GM21619 (cell line): ENCODE measurements around the gene STARD9.

Experiments
- ATAC-seq: cut with Tn5 transposase; IDR thresholded peaks from one replicate; pipeline ENCODE4 v1.9.1; 2021; ENCODE audit not compliant: unreplicated experiment

STARD9 gene

DNA sequence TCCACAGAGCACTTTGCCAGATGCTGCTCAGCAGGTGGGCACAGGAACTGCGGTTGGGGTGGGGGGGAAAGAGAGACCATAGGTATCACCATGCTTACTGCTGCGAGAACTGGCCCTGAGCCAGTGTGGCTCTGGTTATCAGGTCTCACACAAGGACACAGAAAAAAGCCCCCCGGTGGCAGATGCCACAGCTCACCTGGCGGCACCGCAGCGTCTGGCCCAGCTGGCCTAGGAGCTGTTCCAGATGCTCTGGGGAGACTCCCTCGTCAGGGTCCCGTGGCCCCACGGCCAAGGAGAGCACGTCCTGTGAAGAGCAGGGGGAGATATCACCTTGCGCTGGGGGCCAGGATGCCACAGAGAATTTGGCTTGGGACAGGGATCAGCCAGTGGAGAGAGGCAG is 150.7 kb downstream of the STARD9 start:
- ATAC-seq = no peak

DNA sequence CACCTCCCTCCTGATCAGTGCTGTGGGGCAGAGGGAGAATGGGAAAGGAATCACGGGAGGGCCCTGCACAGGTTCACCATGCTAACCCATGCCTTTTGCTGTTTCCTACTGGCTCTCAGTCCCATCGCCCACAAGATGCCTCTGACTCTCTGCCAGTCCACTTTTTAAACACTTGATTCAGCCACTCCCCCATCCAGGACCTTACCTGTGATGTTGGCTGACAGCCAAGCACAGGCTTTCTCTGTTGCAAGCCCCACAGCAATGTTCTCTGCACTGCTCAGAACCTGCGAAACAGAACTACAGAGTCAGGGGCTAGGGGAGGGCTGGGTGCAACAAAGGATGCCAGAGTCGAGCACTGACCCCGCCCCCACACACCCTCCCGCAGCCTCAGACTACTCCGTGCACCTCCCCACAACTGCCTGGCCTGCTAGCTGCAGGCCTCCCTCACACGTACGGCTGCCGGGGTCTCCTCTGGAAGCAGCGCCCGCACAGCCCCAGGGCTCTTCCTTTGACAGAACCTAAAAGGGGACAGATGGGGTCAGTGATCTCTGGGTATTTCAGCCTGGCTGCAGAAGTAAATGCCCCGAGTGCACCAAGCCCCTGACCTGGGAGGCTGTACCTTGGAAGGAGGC is 152.5 kb downstream of the STARD9 start:
- ATAC-seq = no peak

DNA sequence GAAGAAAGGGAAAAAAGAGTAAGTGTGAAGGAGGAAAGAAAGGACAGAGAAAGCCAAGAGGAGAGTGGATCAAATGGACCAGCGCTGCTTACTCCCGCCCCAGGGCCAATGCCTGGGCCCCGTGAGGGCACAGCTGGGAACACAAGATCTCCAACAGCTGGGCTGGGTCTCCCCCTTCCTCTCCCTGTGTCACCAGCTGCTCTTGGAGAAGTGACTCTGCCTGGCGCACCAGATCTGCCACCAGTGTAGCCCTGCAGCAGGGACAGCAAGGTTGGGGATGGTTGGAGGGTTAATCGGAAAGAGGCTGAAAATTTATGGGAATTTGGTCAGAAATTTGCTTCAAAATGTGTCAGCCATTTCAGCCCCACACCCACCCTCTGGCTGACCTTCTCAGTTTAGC is 153.2 kb downstream of the STARD9 start:
- no peak for ATAC-seq

DNA sequence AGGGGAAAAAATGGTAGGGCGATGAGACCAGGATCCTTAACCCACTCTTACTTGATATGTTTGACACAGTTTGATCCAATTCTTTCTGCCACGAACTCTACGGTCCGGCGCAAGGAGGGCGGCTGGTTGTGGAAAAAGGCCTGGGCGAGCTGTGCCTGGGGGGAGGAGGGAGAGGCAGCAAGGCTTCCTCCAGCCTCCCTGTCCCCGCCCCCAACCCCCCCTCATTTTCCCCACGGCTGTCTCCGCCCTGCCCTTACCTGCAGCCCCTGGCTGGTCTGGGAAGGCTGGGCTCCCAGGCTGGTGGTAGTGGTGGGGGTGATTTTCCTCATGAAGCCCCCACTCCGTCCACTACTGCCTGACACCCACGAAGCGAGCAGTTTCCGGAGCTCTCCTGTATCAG is 153.6 kb downstream of the STARD9 start:
- no peak for ATAC-seq

DNA sequence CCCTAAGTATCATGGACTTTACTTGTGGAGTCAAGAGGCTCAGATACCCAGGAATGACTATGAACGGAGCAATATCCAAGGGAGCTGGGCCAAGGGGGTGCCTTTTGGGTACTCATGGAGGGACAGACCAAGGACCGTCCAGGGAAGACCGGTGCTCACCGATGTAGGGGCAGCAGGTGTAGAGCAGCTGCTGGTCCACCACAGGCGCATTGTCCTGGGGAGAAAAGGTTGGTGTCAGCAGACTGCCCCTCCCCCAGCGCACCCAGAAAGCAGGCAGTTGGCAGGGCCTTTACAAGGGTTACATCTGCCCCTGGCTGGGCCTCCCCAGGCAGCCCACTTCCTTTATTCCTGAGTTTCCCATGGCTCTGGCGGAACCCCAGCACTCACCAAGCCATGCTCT is 154.0 kb downstream of the STARD9 start:
- ATAC-seq = no peak

DNA sequence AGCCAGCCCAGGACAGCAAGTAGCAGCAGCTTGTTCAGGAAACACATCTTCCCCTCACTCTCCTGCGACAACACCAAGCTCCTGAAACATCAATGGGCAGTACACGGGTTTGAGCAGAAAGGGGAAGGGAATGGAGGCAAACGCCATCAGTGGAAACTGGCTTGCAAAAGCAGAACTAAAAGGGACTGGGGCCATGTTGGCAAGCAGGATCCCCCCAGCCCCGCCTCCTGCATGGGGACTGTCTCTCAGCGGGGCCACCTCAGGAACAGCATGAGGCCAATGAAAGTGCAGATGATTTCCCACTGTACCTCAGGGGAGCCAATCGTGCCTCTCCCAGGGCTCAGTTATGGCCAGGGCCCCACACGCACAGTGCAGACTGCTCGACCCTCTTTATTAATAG is 154.7 kb downstream of the STARD9 start:
- no peak for ATAC-seq

DNA sequence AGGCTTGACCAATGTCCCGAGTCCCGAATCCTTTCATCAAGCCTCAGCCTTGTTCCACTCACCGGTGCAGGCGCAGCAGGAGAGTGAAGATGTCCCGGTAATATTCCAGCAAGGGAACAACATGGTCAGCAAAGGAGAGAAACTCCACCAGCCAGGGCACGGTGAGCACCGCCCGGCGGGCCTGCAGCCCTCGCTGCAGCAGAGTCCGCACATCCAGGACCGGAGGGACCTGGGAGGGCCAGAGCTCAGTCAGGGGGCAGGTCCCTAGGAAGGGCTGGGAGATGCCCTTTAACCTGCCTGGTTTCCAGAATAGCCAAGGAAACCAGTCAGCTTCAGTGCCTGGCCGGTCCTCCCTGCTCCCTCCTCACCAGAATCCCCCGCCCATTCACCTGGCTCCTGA is 155.1 kb downstream of the STARD9 start:
- no peak for ATAC-seq

DNA sequence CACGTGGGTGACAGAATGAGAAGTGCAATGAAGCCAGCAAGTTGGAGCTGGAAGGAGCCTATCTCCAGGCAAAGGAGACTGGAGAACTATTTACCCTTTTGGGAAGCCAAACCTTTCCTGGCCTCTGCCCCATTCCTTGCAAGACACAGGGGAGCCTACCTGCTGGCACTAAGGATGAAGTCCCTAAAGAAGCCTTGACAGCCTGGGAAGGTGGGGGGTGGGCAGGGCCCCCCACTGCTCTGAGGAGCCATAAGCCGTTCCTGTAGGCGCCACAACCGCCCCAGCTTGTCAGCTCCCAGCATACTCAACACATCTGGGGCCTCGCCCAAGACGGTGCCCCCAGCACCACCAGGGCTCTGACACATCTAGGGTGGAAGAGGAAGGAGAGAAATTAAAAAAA is 156.1 kb downstream of the STARD9 start:
- ATAC-seq = no peak

DNA sequence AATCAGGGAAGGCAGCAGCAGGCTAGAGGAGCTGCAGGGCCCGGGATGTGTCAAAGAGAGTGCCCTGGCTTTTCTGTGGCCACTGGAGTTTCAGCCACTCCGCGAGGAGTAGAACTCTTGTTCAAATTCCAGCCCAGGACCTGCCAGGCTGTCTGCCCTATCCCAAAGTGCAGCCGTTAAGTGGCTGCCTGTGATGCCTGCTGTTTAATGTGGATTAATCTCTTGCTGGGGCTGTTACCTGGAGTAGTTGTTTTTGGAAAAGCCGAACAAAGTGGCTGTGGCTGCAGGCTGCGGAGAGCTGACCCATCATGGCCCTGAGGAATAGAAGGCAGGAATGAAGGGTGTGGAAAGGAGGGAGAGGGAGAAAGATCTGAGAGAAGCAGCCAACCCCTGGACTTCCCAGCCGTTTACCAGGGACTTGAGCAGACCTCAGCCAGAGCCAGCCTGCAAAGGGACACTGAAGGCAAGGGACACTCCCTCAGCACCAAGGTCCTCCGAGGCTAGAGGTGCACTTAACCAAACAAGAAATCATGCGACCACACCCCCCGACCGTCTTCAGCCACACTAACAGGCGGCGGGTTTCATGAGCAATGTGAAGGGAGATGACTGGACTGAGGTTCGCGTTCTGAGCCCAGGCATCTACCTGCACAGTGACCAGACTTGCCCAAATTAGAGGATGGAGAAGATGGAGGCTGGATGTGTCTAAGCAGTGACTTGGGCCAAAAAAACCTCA is 156.9 kb downstream of the STARD9 start:
- ATAC-seq = no peak

DNA sequence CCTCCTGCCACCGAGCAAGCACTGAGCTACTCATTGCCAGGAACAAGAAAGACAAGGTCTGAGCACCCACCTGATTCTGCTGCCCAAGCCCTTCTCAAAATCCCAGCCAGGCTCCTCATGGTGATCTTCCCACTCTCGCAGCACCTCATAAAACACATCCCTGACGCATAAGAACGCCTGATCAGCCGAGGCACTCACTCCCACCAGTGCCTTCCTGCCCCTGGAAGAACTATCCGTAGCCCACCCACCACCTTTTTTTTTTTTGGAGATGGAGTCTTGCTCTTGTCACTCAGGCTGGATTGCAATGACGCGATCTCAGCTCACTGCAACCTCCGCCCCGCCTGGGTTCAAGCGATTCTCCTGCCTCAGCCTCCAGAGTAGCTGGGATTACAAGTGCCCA is 157.6 kb downstream of the STARD9 start:
- no peak for ATAC-seq

DNA sequence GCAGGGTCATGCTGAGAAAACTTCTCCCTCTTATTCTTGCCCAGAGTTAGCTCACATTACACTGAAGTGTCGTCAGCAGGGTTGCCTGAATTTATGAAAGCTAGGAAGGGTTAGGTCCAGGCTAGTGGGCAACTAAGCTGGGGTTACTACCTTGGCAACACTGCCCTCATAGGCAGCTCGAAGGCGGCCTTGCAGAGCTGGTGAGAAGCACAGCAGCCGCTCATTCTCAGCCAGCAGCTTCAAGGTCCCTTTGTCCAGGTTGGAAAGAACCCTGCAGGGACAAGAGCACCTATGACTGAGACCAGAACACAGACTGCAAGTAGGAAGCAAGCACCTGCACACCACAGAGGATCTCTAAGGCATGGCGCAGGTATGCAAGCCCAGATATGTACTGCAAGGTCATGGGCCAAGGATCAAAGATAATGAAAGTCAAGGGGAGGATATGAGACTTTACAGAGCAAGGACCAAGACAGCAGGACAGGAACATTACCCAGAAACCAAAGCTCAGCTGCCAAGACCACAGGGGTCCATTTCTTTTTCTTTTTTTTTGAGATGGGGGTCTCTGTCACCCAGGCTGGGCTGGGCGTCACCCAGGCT is 158.8 kb downstream of the STARD9 start:
- no peak for ATAC-seq

DNA sequence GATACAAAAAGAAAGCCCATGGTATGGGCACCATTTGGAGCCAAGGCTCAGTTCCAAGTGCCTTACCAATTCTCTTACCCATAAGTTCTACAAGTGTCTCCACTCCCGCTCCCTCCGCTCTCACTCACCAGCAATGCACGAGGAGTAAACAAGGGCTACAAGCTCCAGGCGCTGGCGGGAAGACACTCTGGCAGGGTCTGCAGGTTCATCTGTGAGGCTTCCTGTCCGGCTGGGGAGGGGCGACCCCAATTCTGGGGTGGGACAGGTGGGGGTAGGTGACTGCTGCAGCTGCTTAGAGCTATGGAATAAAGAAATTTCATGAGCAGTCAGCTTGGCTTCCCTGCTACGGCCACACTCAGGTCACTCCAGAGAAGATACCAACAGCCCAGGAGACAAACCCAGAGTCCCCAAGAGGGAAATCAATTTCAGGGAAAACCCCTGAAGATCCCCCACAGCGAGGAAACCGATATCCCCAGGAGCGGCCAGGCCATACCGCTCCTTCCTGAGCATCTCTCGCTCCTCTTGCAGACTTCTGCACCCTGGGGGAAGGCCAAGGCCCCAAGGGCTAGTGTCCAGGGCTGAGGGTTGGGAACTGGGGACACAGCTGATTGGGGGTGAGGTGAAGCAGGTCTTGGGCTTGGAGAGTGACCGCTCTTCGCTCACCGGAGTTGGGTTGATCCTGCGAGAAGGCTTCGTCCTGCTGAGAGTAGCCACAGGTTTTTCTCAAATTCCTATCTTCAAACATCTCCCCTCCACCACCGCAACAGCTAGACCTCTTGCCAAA is 160.2 kb downstream of the STARD9 start:
- ATAC-seq = no peak

DNA sequence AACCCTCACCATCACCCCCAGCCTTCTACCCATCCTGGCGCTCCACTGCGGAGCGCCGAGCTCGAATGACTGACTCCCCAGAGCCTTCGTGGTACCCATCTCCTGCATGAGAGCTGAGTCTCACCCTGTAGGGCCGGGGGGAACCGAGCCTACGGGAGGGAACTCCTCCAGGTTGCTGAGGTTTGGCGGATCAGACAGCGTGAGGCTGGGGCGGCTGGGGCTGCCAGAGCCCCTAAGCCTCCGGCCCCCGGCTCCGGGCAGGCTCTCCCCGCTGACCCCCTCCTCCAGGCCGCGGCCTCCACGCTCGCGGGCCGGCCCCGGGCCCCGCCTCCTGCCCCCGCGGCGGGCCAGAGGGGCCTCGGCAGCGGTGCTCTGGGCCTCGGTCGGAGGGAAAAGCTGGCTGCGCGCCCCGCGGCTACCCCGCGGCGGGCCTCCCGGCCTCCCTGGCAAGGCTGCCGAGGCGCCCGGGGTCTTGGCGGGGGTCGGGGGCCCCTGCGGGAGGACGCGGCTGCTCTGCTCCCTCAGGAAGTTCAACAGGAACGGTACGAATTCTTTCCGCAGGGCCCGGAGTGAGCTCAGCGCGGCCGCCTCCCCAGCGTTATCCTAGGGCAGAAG is 160.9 kb downstream of the STARD9 start:
- peak; percentile 26 for ATAC-seq

DNA sequence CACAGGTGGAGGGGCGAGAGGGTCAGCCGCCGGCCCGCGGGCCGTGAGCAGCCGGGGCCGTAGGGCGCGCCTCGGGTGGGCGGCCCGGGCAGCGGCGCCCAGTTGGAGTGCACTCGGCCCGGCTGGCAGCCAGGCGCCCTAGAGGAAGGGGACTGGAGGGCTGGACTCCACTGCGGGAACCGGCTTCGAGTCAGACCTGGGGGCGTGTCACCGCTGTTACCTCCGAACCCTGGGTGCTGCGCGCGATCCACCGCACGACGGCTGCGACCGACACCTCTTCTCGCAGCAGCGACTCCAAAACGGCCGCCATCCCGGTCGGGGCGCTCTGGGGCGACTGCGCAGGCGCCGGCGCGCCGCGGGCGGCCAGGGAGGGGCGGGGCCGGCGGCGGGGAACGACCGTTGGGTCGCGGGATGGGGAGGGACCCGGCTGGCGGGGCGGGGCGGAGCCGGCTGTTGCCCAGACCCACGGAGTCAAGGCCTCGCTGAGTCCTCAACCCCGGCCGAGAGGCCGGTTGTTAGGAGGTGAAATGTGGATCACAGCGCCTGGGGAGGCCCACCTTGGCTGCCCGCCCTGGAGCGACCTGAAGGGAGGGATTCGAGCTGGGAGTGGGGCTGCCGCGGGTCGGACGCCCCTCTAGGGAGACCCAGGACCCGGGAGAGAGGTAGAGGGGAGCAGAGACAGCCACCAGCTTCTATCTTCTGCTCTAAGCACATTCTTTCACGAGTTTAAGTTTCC is 161.6 kb downstream of the STARD9 start, which contains the start of gene CDAN1:
Gene CDAN1 (minus strand): TSS at position 336 of the 736 bp plus-strand sequence. CDS start 26 bp downstream, at position 310.
- peak; percentile 82 for ATAC-seq

DNA sequence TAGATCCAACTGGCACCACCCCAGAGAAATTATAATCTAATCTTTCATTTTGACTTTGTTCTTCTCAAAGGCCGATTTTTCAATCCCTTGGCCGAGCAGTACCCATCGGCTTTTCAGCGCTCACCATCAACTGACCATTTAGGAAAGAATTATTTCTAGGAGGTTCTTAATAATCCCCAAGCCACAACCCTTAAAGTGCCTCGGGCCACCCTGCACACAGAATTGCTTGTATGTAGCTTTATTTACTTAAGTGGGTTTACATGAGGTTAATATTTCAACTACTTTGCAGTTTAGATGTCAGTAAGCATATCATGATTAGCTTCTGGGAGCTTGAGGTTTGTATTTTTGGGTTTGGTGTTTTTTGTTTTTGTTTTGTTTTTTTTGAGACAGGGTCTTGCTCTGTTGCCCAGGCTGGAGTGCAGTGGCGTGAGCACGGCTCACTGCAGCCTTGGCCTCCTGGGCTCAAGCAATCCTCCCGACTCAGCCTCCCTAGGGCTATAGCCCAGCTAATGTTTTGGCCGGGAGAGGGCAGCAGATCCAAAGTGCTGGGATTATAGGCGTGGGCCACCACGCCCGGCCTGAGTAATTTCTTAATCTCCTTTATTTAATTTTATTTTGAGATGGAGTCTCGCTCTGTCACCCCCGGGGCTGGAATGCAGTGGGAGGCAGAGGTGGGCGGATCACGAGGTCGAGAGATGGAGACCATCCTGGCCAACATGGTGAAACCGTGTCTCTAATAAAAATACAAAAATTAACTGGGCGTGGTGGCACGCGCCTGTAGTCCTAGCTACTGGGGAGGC is 162.3 kb downstream of the STARD9 start:
- ATAC-seq = no peak

DNA sequence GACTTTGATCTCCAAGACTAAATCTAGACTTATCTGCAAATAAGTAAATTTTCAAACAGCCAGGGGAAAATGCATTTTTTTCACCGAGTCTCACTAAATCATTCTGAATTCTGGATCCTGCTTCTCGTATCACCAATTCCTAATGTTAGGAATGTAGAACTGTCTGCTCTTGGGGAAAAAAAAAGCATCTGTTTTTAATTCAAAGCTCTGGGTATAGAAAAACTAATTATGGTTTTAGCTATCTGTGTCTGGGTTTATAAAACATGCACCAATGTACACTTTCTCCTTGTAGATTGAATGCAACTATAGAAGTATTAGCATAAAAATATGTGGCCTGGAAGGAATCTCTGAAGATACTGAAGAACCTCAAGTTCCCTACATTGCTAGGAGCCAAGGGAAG is 166.3 kb downstream of the STARD9 start:
- no peak for ATAC-seq

DNA sequence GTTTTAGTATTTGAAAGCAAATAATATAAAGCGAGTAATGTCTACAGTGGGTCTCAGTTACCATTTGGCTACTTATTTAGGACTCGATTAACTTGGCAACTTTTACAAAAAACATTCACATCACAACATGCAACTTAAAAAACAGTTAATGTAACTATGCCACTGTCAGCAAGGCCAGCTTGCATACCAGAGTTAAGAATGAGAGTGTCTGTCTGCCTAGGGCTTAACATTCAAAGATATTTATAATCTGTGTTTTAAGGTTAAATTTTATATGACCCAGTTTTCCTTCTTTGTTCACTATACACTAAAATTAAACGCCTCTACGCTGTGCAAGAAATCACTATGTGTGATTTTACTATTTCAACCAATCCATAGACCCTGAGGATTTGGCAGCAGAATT is 166.7 kb downstream of the STARD9 start:
- no peak for ATAC-seq

DNA sequence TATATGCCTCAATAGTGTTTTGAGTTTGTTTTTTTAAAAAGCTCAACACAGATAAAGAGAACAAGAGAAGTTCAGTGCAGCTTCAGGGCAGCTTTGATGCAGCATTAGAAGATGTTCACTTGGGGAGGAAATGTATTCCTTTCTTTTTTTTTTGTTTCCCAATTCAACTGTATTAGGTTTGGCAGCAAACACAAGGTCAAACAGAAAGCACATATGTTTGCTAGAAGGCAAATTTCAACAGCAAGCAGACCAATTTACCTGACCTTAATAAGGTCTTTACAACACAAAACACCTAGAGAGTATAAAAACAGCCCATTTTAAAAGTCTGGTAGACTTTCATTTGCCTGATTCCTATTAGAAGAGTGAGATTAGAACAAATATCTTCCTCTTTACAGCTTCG is 168.8 kb downstream of the STARD9 start:
- no peak for ATAC-seq

DNA sequence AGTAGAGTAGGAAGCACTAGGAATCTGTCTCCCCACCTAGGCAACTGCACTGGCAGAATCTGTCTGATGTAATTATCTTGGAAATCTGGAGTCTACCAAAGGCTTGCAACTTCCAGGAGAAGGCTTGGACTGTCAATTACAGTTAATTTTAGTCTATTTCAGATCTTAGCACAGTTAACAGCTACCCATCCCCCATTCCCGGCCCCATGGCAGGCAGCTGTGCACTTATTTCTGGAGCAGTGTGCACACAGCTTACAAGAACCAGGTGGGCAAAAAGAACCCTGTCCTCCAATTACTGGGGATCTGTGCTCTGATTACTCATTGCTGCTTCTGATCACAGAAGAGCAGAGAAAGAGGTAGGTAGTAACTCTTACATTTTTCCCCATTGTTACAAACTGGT is 173.9 kb downstream of the STARD9 start:
- no peak for ATAC-seq

DNA sequence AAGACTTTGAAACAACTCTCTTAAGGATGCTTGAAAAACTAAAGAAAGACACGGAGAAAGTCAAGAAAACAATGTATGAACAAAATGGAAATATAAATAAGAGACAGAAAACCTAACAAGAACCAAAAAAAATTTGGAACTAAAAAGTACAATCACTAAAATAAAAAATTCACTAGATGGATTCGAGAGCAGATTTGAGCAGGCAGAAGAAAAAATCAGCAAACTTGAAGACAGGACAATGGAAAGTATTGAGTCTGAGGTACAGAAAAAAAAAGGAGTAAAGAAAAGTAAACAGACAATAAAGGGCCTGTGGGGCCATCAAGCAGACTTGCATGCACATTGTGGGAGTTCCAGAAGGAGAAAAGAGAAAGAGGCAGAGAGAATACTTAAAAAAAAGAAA is 174.9 kb downstream of the STARD9 start:
- no peak for ATAC-seq
